ENCODE data around the gene SPATA2. TPM values are rescaled to one million over a fixed set of nuclear protein-coding genes. Genes with fewer than 3 reads are reported as not detected.

Gene SPATA2
- total and polyA plus RNA-seq, 2 of the 8 experiments (the other 6 are each of a cell fraction or from before 2014, with no cell fraction given): 11.0 to 13.0 TPM

- Histone ChIP-seq H3K14ac (ENCODE audit: insufficient read length) (no peak overlapping the region), H2BK12ac (ENCODE audit: low read depth, low read length) (0 out of 2 replicates have a peak overlapping the region, but pooled peaks have one; percentile 60), H4K20me1 (replicated peaks in 1 of 2; ENCODE audit: control insufficient read depth in 1 of 2, insufficient read depth in 2 of 2, low read length in 2 of 2) (peaks cover 3 to 6% of the 10 kb centered on the region in 2 experiments), H3K9me3 (ENCODE audit: insufficient read depth in 2 of 2, low read depth in 1 of 2, low read length in 1 of 2) (no peaks in the 10 kb centered on the region), H3K79me1 (ENCODE audit: low read depth, low read length) (no peaks in the 10 kb centered on the region), H3K23ac (ENCODE audit: insufficient read length) (no peak overlapping the region), H4K91ac (replicated peaks; ENCODE audit: insufficient read length, low read length) (peak overlapping the region; percentile 29), H3K18ac (ENCODE audit: extremely low read depth, low read length) (peak overlapping the region; percentile 27), H2BK15ac (ENCODE audit: low read length) (no peak overlapping the region), H3K4me1 (replicated peaks in 1 of 4; ENCODE audit: control insufficient read depth in 3 of 4, insufficient read depth in 4 of 4, low read length in 3 of 4) (peaks cover 0 to 19% (median 11%) of the 10 kb centered on the region in 4 experiments; a peak in 5 of 7 replicates), H2AFZ (ENCODE audit: low read length) (no peak overlapping the region), H3K56ac (replicated peaks; ENCODE audit: insufficient read length, low read depth, low read length) (no peak overlapping the region), H2AK5ac (ENCODE audit: low read depth, low read length) (no peak overlapping the region), H3K27ac (ENCODE audit: low read depth, low read length) (no peak overlapping the region), H3K36me3 (ENCODE audit: control insufficient read depth in 2 of 4, insufficient read depth in 4 of 4, low read length in 3 of 4) (peaks cover 0 to 10% (median 0%) of the 10 kb centered on the region in 4 experiments; a peak in 2 of 8 replicates), H3K79me2 (ENCODE audit: control insufficient read depth in 1 of 2, insufficient read depth in 2 of 2, low read length in 2 of 2) (no peaks in the 10 kb centered on the region), H2BK20ac (ENCODE audit: low read length) (no peak overlapping the region), H2BK5ac (ENCODE audit: low read depth, low read length) (peak overlapping the region; percentile 80), H4K8ac (ENCODE audit: extremely low read depth, insufficient read depth, low read length) (no peak overlapping the region), H3K27me3 (replicated peaks in 1 of 4; ENCODE audit: control insufficient read depth in 3 of 4, extremely low read depth in 1 of 4, insufficient read depth in 3 of 4, low read length in 3 of 4) (no peaks in the 10 kb centered on the region), H3K4me3 (ENCODE audit: extremely low read depth in 1 of 4, insufficient read depth in 2 of 4, low read depth in 3 of 4, low read length in 4 of 4) (no peak overlapping the region), H3K9ac (replicated peaks in 1 of 4; ENCODE audit: extremely low read depth in 1 of 4, low read depth in 3 of 4, low read length in 3 of 4) (no peak overlapping the region), H3K23me2 (ENCODE audit: low read depth, low read length) (peaks cover 1% of the 10 kb centered on the region; the same call in 1 of the 2 replicates), H3K4ac (replicated peaks; ENCODE audit: insufficient read length, low read depth, low read length) (no peak overlapping the region), H3K4me2 (ENCODE audit: insufficient read depth in 1 of 2, low read depth in 2 of 2, low read length in 2 of 2) (peak overlapping the region in 1 of 2 experiments; percentile 36; a peak in 1 of 4 replicates), H2BK120ac (replicated peaks; ENCODE audit: low read depth, low read length) (no peak overlapping the region), H4K5ac (ENCODE audit: insufficient read length, low read depth, low read length) (no peak overlapping the region)
- ChIA-PET CTCF (ENCODE audit: partially characterized antibody) (interaction anchor here (0.7 to 12.8 kb wide), 37 partner anchors 16 to 383 kb away, joined by 3 to 199 read pairs (median 4); partner anchors contain the start of gene SPATA2), POLR2A (ENCODE audit: partially characterized antibody) (interaction anchor here (1.4 to 1.6 kb wide), 3 partner anchors 175 to 279 kb away, joined by 4 to 6 read pairs (median 6); partner anchors contain the start of gene B4GALT5)
- DNase-seq (ENCODE audit: low read depth in 1 of 2, low spot score in 2 of 2) (peak; percentile 76 to 94), FAIRE-seq (peak; percentile 90)
- 44% methylated on average over 16 of the region's 18 CpGs; no CpG with 5 or more reads in 1 of the 2 experiments for WGBS, 2 experiments (ENCODE audit: extremely low coverage in 1 of 2, insufficient coverage in 1 of 2, insufficient read length in 1 of 2, insufficient replicate concordance in 2 of 2, low coverage in 1 of 2, low lambda C conversion rate in 2 of 2, missing lambda C conversion rate in 1 of 2)
- TF ChIP-seq CTCF (IDR thresholded peaks at IDR 0.05; ENCODE audit: control extremely low read depth in 1 of 3, insufficient read depth in 1 of 3, low read depth in 1 of 3, low read length in 3 of 3) (peak; percentile 70 to 91 (median 88)), GABPA (IDR thresholded peaks at IDR 0.05; ENCODE audit: borderline replicate concordance, insufficient read depth, low read length) (no peak), SIN3A (conservative IDR thresholded peaks at IDR 0.05 in 1 of 2, IDR thresholded peaks at IDR 0.05 in 1 of 2; ENCODE audit: low read depth in 1 of 2, low read length in 2 of 2) (no peak), RAD21 (IDR thresholded peaks at IDR 0.05 in 1 of 2, conservative IDR thresholded peaks at IDR 0.05 in 1 of 2; ENCODE audit: low read depth in 2 of 2, low read length in 2 of 2) (peak; percentile 92), SIX5 (IDR thresholded peaks at IDR 0.05; ENCODE audit: low read depth, low read length) (no peak), YY1 (IDR thresholded peaks at IDR 0.05; ENCODE audit: low read depth, low read length) (peak; percentile 45; the same call in 1 of the 2 replicates)
- TF ChIP-seq, protein P1, sequence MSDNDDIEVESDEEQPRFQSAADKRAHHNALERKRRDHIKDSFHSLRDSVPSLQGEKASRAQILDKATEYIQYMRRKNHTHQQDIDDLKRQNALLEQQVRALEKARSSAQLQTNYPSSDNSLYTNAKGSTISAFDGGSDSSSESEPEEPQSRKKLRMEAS (IDR thresholded peaks at IDR 0.05): peak; percentile 17; the same call in 1 of the 2 replicates
Observed at GRCh38 chr20:49888212-49889000, 26.9 kb downstream of the SPATA2 start.

All from H1 (cell line).